ENCODE results near the gene MCFD2. TPM values are rescaled to one million over a fixed set of nuclear protein-coding genes. Genes with fewer than 3 reads are reported as not detected.

Gene MCFD2
- polyA plus RNA-seq, 4 donors: 83.7 to 92.2 (median 90.4) TPM

DNA sequence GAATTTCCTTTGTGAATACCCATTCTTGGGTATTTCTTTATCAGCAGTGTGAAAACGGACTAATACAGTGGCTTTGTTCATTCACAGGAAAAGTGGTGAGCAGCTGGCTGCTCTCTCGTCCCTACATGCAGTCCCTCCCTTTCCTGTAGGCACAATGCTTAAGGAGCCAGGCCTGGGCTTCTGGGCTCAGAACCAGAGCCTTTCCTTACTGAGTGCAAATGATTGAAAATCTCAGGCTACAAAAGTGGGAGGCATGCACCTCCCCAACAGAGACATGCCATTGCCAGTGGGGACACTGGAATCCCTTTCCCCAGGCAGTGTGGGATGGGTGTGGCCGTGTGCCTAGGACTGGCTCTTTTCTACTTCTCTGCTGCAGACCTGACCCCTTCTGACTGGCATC, 61.3 kb downstream of the MCFD2 start:
- no peak for DNase-seq (ENCODE audit: low read depth in 4 of 4, low spot score in 2 of 4)

DNA sequence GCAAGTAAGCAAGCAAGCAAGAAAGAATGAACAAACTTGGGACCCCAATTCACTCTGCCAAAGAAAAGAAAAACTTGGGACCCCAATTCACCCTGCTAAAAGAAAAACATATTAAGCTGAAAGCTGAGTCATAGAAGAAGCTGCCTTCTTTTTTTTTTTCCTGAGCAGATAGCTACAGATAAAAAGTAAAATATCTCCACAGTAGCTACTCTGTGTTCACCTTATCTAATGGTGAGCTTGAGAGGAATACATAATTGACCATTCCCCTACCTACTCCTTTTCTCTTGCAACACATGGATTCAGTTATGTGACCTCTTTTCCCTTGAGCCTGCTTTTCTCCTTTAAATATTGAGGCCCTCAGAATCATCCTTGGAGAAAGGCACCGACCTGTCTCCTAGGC, 63.0 kb downstream of the MCFD2 start:
- DNase-seq (ENCODE audit: low read depth in 4 of 4, low spot score in 2 of 4): no peak

GRCh38 chr2:46852124-46852523, 63.5 kb downstream of the MCFD2 start:
- no peak for DNase-seq (ENCODE audit: low read depth in 4 of 4, low spot score in 2 of 4)

Other genes with a start within 250 kb of the MCFD2 start
- gene SOCS5, start 216.5 kb downstream of the MCFD2 start, polyA plus RNA-seq (ENCODE audit: insufficient read length in 4 of 4): 10 to 100 TPM; 26.0 to 34.2 (median 29.4) TPM
- gene TTC7A, start 25.4 kb upstream of the MCFD2 start, polyA plus RNA-seq (ENCODE audit: insufficient read length in 4 of 4): 10 to 100 TPM; 10.6 to 12.8 (median 12.3) TPM
- gene STPG4, start 239.5 kb upstream of the MCFD2 start, polyA plus RNA-seq (ENCODE audit: insufficient read length in 4 of 4): under 1 TPM in 1 of 4 donors, not detected in 3; 0.22 TPM

All from left renal cortex interstitium (tissue), 4 donors.